Caco-2 (cell line): ENCODE measurements around the gene BHLHA9. TPM values are rescaled to one million over a fixed set of nuclear protein-coding genes. Genes with fewer than 3 reads are reported as not detected.

ENCODE experiments used
- BruUV-seq: library from RNA; stranded (reverse); fragments of 400-500 nt; replicated peaks from 2 replicates; lab custom pipeline; 2021; lab: Mats Ljungman, UMichigan
- CTCF ChIA-PET: fragments of 300-600 bp; sonication (Branson Sonifier 250); formaldehyde crosslinking; loops from one replicate; lab custom pipeline; 2022; ENCODE audit warnings: antibody characterized with exemption; lab: Charles Lee
- POLR2A ChIA-PET: fragments of 300-600 bp; sonication (Branson Sonifier 250); formaldehyde crosslinking; loops from one replicate; lab custom pipeline; 2022; ENCODE audit warnings: antibody characterized with exemption; lab: Charles Lee
- DNase-seq, 2 experiments: peaks; one replicate each; pipeline versions ENCODE4 v3.0.0 to v3.0.0-alpha.2; 2020 to 2022
- H3K27me3 ChIP-seq: replicated peaks from 2 replicates; pipeline ENCODE4 v1.6.0; 2011; ENCODE audit warnings: low read length; ENCODE audit not compliant: control insufficient read depth, insufficient read depth
- H3K36me3 ChIP-seq: 2 replicates; pipeline ENCODE4 v1.5.1; 2011; ENCODE audit warnings: low read length; ENCODE audit not compliant: control insufficient read depth, insufficient read depth
- H3K4me1 ChIP-seq: fragments of 250-450 bp; sonication (Bioruptor Pico); 2 replicates; pipeline ENCODE4 v1.5.1; 2020; ENCODE audit warnings: mild to moderate bottlenecking
- H3K4me3 ChIP-seq: 2 replicates; pipeline ENCODE4 v1.5.1; 2011; ENCODE audit warnings: low read depth, mild to moderate bottlenecking, control low read depth, low read length
- H3K9me3 ChIP-seq: fragments of 250-450 bp; sonication (Bioruptor Pico); 2 replicates; pipeline ENCODE4 v1.5.1; 2020; ENCODE audit warnings: mild to moderate bottlenecking, moderate library complexity
- H3K27ac Mint-ChIP-seq: one replicate; pipeline ENCODE4 v1.8.0; 2022; ENCODE audit warnings: mixed read lengths; ENCODE audit not compliant: unreplicated experiment
- H3K27me3 Mint-ChIP-seq: one replicate; pipeline ENCODE4 v1.8.0; 2022; ENCODE audit warnings: mixed read lengths; ENCODE audit not compliant: insufficient read depth, unreplicated experiment
- H3K36me3 Mint-ChIP-seq: one replicate; pipeline ENCODE4 v1.8.0; 2022; ENCODE audit warnings: mild to moderate bottlenecking, mixed read lengths; ENCODE audit not compliant: insufficient read depth, unreplicated experiment
- H3K4me1 Mint-ChIP-seq: one replicate; pipeline ENCODE4 v1.8.0; 2022; ENCODE audit warnings: low read depth, mixed read lengths; ENCODE audit not compliant: unreplicated experiment
- H3K4me3 Mint-ChIP-seq: one replicate; pipeline ENCODE4 v1.8.0; 2022; ENCODE audit warnings: mild to moderate bottlenecking, moderate library complexity, mixed read lengths; ENCODE audit not compliant: unreplicated experiment
- H3K9me3 Mint-ChIP-seq: one replicate; pipeline ENCODE4 v1.8.0; 2022; ENCODE audit warnings: mixed read lengths; ENCODE audit not compliant: unreplicated experiment
- CTCF ChIP-seq, 2 experiments: fragments of 200-600 bp in 1 of 2; IDR thresholded peaks; 1 replicate in 1 of 2; 2 replicates in 1 of 2; pipeline versions ENCODE4 v1.5.1 to v1.8.0; 2011 to 2022; ENCODE audit warnings: antibody characterized with exemption in 1 of 2, control low read depth in 1 of 2, inconsistent platforms in 1 of 2, low read depth in 1 of 2, low read length in 1 of 2, mild to moderate bottlenecking in 1 of 2, moderate library complexity in 1 of 2; ENCODE audit not compliant: insufficient read depth in 1 of 2, severe bottlenecking in 1 of 2, unreplicated experiment in 1 of 2
- intact Hi-C: fragments of 100-400 bp; cut with micrococcal nuclease; formaldehyde crosslinking; loops from one replicate; pipeline ENCODE4 v1.10.0; 2022; ENCODE audit not compliant: unreplicated experiment
- total RNA-seq: library from RNA; stranded (reverse); gene quantifications from 2 replicates; pipeline ENCODE4 v1.2.3, GENCODE V29; 2022

BHLHA9 gene
- total RNA-seq, 1 experiment from 2014 or later = not detected

- ChIA-PET POLR2A (no interaction called here), CTCF (no interaction called here)
- TF ChIP-seq CTCF (IDR thresholded peaks at IDR 0.05; ENCODE audit: insufficient read depth in 1 of 2, low read depth in 1 of 2, low read length in 1 of 2, severe bottlenecking in 1 of 2, unreplicated experiment in 1 of 2) = no peak
- peaks cover 5% of the 10 kb centered on the region for H3K9me3 ChIP-seq
- Mint-ChIP-seq H3K27me3 (no peaks in the 10 kb centered on the region), H3K27ac (no peak overlapping the region), H3K36me3 (peaks cover 37% of the 10 kb centered on the region), H3K9me3 (peaks cover 22% of the 10 kb centered on the region), H3K4me1 (no peaks in the 10 kb centered on the region), H3K4me3 (no peak overlapping the region)
- no TSS peak for BruUV-seq
- H3K27me3 ChIP-seq = no peaks in the 10 kb centered on the region
- DNase-seq = no peak
- intact Hi-C loops = no loop called here
- no peak overlapping the region for H3K4me3 ChIP-seq
- peaks cover 7% of the 10 kb centered on the region; the same call in 1 of the 2 replicates for H3K4me1 ChIP-seq
- H3K36me3 ChIP-seq = no peaks in the 10 kb centered on the region
These were observed 24.0 kb downstream of the BHLHA9 start for GRCh38 chr17:1294157-1294717.

GRCh38 chr17:1298606-1299005 lies 28.4 kb downstream of the BHLHA9 start:
- peaks cover 6% of the 10 kb centered on the region for H3K36me3 Mint-ChIP-seq
- Histone ChIP-seq H3K27me3 (no peaks in the 10 kb centered on the region), H3K36me3 (no peaks in the 10 kb centered on the region), H3K9me3 (no peaks in the 10 kb centered on the region), H3K4me1 (peaks cover 7% of the 10 kb centered on the region; the same call in 1 of the 2 replicates), H3K4me3 (0 out of 2 replicates have a peak overlapping the region, but pooled peaks have one; percentile 13)
- H3K27ac Mint-ChIP-seq = no peak overlapping the region
- no TSS peak for BruUV-seq
- no peak for TF ChIP-seq CTCF (IDR thresholded peaks at IDR 0.05; ENCODE audit: insufficient read depth in 1 of 2, low read depth in 1 of 2, low read length in 1 of 2, severe bottlenecking in 1 of 2, unreplicated experiment in 1 of 2)
- no peaks in the 10 kb centered on the region for H3K4me1 Mint-ChIP-seq
- CTCF ChIA-PET = interaction anchor here (1.2 kb wide), 2 partner anchors 34 to 67 kb away, joined by 3 to 4 read pairs; no protein-coding TSS in a partner anchor
- no peaks in the 10 kb centered on the region for H3K27me3 Mint-ChIP-seq
- POLR2A ChIA-PET = no interaction called here
- peak in 1 of 2 experiments; percentile 51 for DNase-seq
- peak overlapping the region; percentile 25 for H3K4me3 Mint-ChIP-seq
- intact Hi-C loops = loop anchor here (5.0 kb wide), 1 partner anchor 34 kb away; no protein-coding TSS in a partner anchor
- peaks cover under 1% of the 10 kb centered on the region for H3K9me3 Mint-ChIP-seq

GRCh38 chr17:1299552-1300370 lies 29.5 kb downstream of the BHLHA9 start:
- CTCF ChIA-PET = no interaction called here

More at GRCh38 chr17:1299552-1300370, 29.5 kb downstream of the BHLHA9 start:
- Mint-ChIP-seq H3K9me3 (no peaks in the 10 kb centered on the region), H3K36me3 (no peaks in the 10 kb centered on the region), H3K27ac (no peak overlapping the region), H3K27me3 (no peaks in the 10 kb centered on the region), H3K4me3 (no peak overlapping the region), H3K4me1 (no peaks in the 10 kb centered on the region)
- no peak for TF ChIP-seq CTCF (IDR thresholded peaks at IDR 0.05; ENCODE audit: insufficient read depth in 1 of 2, low read depth in 1 of 2, low read length in 1 of 2, severe bottlenecking in 1 of 2, unreplicated experiment in 1 of 2)
- Histone ChIP-seq H3K27me3 (no peaks in the 10 kb centered on the region), H3K4me1 (peaks cover 7% of the 10 kb centered on the region; the same call in 1 of the 2 replicates), H3K4me3 (no peak overlapping the region), H3K9me3 (no peaks in the 10 kb centered on the region), H3K36me3 (no peaks in the 10 kb centered on the region)
- intact Hi-C loops = loop anchor here (5.0 kb wide), 1 partner anchor 33 kb away; no protein-coding TSS in a partner anchor
- POLR2A ChIA-PET = interaction anchor here (0.6 kb wide), 1 partner anchor 16 kb away, joined by 3 read pairs; no protein-coding TSS in a partner anchor
- DNase-seq = no peak
- BruUV-seq = no TSS peak
